Ureter (tissue), 1 donor: ENCODE measurements around the gene LTB4R. TPM values are rescaled to one million over a fixed set of nuclear protein-coding genes. Genes with fewer than 3 reads are reported as not detected.
A peak's percentile ranks its signal among the peaks of the same experiment; 100 is the strongest.
"Not testable (repeated sequence)": the region's sequence is repeated elsewhere in the genome, so short reads cannot be mapped to it uniquely, and the experiment has no call there.

Experiments used
- DNase-seq: peaks from one replicate; pipeline ENCODE4 v3.0.0-alpha.2; 2020; ENCODE audit warnings: low spot score
- total RNA-seq: library from RNA; stranded (reverse); gene quantifications from one replicate; pipeline ENCODE4 v1.2.4, GENCODE V29; 2023
- donor health status: DM: yes; HTN: yes; CAD: no.

The LTB4R gene
- total RNA-seq, 1 donor from 2014 or later = 9.6 TPM

DNA sequence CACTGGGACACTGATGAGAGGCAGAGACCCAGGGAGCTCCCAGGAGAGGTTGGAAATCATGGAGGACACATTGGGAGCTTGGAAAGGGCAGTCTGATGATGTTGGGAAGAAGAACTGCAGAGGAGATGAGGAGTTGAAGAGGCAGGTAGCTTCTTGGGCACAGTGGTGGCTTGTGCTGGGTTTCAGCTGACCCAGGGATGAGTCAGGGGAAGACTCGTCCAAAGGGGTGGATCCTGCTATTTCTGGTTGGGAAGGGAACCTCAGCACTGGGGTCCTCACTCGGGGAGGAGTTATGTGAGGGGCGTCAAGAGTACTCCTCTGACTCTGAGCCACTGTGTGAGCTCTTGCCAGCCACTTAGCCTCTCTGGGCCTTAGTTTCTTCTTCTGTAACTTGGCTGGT, 12.0 kb downstream of the LTB4R start:
- no peak for DNase-seq

DNA sequence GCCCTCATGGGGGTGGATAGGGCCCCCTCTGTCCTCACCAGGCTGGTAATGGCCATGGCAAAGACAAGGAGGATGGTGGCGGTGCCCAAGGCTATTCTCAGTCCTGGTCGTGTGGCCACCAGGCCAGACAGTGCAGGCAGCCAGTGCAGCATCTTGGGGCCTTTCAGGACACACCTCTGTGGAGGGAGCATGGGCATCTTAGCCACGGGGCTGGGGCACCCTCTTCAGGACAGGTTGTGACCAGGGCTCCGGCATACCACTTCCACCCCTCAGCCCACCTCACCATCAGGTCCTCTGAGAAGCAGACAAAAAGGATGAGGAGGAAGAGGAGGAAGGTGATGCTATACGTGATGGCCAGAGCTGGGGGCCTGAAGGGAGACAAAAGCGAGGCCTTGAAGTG, 12.7 kb downstream of the LTB4R start:
- DNase-seq = no peak

DNA sequence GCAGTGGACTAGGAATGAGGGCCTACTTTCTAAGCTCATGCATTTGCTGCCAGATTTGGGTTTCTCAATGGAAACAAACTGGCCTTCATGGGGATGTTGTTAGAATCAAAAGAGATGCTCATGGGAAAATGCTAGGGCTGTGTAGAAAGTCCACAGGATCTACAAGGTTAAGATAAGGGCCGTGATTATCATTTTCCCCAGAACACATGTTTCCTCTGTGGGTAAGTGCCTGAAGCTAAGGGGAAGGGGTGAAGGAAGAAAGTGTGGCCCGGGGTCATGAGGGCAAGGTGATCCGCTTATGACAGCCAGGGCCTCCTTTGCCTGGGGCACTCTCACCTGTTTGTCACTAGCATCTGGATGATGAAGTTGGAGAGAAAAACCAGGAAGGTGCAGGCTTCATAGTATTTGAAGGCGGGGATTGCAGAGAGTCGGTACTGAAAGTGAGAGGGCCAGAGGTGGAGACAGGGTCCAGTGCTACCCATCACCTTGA, 13.8 kb downstream of the LTB4R start:
- DNase-seq = no peak

DNA sequence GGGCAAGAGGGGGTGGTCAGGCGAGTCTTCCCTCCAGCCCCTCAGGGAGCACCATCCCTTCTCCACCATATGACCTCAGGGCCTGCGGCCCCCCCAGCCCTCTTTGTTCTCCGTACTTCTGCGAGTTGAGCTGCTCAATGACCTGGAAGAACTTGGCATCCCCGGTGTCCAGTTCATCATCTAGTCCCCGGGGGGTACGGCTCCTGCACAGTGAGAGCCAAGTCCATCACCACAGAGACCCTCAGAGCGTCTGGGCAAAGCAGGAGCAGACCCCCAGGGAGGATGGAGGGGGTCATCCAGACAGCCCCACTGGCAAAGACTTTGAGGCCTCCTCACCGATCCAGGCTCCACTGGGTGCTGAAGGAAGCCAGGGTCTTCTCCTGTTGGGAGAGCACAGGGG, 14.7 kb downstream of the LTB4R start:
- no peak for DNase-seq

DNA sequence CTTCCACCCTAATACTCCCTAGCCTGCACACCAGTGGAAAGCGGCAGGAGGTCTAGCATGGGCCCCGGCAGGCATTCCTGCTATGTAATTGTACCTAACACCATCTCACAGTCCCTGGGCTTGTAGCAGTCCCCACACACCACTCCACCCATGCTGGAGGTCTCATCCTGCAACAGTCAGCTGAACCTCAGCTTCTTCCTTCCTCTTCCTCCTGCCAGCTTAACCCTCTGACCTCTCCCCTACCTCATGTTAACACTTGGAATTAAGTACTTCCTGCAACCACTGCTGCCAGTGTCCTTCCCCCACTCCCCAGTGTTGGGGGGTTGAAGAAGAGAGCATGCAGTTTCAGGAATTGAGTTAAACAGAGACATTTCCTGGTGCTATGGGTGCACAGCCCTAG, 16.0 kb downstream of the LTB4R start:
- no peak for DNase-seq

DNA sequence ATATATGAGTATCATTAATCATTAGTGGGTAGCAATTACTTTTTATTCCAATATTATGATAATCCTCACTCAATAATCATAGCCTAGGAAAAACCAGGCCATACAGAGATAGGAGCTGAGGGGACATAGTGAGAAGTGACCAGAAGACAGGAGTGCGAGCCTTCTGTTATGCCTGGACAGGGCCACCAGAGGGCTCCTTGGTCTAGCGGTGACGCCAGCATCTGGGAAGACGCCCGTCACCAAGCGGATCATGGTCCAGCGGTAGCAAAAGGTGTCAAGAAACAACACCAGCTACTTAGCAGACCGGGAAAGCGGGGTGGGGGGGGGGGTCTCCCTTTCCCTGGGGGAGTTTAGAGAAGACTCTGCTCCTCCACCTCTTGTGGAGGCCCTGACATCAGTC, 16.6 kb downstream of the LTB4R start:
- DNase-seq = not testable (repeated sequence)

DNA sequence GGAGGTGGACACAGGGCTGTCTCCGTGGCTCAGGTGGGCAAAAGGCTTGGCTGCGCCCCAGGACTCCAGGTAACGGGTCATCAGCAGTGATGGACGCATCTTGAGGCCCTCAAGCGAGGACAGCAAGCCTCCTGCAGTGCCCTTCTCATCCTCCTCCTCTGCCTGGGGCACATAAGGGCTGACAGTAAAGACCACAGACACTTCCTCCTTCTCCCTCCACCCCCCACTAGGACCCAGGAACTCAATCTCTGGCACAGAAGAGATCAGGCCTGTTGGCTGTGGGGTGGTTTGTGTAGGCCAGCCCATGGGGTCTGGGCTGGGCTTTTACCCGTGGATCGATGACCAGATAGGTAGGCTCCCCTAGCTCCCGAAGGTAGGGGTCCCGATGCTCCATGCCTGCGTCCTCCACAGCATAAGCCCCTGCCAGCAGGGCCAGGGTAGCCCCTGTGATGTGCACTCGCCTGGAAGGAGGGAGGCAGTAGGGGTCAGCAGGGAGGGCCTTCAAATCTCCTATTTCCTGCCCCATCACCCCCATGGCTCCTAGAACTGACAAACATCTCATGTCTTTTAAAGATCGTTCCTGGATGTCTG, 17.9 kb downstream of the LTB4R start:
- no peak for DNase-seq

DNA sequence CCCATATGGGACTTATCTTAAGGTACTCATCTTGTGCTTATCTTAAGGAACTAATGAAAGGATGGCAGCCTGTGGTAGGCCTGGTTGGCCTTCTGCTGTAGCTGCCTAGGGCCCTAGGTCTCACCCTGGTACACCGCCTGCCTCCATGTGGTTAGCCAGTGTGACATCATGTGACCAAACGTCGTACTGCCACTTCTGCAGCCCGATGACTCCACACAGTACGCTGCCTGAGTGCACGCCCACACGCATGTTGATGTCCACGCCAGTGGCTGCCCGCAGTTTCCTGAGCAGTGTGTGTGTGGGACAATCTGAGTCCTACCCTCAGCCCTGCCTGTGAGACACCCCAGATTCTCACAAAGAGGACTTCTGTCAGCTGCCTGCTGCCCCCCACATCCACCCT, 18.4 kb downstream of the LTB4R start:
- no peak for DNase-seq

DNA sequence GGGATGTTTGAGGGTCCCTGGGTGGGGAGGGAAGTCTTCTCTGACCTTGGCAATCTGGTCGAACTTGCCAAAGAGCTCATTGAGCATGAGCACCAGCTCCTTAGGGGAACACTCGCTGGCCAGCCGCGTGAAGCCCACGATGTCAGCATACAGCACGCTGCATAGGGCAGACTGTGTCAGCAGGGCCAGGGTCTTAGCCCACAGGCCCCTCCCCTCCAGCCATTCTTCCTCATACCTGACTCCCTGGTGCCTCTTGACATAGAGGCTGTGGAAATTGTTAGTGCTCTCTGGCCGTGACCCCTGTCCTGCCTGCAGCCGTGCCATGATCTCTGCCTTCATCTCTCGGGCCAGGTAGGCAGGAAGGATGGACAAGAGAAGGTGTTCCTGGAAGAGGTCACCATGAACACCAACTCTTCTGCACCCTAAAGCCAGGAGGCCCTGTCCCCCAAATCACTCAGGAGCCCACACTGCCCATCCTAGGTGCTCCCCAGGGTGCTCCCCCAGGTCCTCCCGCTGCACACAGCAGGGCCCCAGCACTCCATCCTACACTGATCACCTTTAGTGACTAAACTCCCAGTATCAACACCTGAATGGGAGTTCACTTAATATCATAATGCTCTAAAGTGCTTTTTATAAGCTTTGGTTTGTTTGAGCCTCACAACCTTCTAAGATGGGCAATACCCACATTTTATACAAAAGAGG, 19.8 kb downstream of the LTB4R start:
- DNase-seq = no peak

DNA sequence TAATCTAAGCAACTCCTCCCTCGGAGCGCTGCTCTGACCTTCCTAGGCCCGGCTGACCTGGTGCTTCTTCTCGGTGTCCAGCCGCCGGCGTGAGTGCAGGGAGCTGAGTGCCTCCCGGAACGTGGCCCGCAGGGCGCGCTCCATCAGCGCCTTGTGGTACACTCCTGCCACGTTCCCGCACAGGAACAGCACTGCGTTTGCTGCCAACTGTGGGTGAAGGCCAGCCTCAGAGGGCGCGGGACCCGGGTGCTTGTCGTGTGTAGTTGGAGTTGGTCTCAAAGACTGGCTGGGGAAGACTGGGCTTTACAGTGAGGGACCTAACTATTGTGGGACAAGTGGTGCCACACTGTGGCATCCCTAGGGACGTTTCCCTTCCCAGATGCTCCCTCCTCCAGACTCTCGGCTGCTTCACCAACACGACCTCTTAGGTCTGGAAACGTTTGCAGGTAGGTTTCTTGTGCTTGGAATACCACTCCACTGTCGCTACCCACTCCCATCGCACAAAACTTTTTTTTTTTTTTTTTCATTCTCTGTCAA, 20.5 kb downstream of the LTB4R start:
- no peak for DNase-seq

DNA sequence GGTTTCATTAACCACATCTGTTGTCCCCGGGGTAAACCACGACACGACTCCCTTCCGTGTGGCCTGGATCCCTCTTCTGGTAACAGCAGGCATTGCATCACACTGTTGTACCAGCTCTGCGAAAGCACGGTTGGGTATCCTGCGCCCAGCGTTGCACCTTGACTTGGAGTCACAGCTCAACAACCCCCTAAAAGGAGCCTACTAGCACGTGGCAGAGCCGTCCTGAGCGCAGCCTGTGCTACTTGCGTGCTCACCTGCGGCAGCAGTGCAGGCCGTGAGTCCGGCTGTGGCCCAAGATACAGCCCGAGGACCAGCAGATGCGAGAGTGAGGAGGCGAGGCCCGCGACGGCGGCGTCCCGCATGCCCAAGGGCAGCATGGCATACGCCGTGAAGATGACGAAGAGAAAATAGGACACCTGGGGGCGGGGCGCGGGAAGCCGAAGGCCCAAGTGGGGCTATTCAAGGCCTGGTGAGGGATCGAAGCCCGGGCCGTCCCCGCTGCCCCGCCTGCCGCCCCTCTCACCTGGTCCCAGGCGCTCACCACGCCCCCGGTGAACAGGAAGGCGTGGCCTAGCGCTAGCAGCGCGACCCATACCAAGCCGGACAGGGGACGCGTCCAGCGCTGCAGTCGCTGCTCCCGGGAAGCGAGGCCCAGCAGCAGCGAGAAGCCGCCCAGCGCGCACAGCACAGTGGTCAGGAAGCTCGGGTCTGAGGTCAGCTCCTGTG, 21.1 kb downstream of the LTB4R start:
- DNase-seq = peak; percentile 85

DNA sequence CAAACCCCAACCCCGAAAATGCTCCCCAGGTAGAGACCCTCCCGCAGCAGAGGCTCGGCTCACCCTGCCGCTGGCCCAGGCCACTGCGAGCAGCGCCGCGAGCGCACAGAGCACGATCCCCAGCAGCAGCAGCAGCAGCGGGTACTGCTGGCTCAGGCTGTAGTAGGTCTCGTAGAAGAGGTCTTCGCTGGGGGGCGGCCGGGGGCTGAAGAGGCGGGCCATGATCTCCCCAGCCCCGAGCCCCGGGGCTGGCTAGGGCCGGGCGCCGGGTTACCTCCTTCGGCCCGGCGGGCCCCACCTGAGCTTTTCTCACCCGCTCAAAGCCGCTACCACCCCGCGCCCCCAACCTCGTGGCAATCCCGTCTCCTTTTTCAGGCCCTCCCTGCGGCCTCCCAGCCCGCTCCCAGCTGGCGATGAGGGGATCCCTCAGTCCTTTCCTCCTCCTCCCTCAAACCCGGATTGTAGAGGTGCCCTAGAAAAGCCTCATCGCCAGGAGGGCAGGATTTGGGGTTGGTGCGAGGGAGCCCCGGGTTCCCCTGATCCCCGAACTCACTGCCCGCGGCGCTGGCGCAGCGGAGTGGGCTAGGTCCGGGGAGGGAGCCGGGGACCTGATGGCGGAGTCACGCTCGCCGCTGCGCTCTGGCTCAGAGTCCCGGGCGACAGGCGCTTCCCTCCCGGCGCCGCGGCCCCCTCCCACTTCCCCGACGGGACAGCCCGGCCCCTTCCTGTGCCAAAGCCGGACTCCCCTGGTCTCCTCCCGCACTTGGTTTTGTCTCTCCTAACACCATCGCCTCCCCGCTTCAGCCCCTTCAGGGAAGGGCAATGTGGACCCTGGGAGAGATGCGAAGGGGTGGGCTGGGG, 23.4 kb downstream of the LTB4R start, which contains the start of gene ADCY4:
ADCY4 (minus strand) TSS at position 641 of the 861 bp plus-strand sequence; CDS start at position 222, 419 bp downstream.
- no peak for DNase-seq

DNA sequence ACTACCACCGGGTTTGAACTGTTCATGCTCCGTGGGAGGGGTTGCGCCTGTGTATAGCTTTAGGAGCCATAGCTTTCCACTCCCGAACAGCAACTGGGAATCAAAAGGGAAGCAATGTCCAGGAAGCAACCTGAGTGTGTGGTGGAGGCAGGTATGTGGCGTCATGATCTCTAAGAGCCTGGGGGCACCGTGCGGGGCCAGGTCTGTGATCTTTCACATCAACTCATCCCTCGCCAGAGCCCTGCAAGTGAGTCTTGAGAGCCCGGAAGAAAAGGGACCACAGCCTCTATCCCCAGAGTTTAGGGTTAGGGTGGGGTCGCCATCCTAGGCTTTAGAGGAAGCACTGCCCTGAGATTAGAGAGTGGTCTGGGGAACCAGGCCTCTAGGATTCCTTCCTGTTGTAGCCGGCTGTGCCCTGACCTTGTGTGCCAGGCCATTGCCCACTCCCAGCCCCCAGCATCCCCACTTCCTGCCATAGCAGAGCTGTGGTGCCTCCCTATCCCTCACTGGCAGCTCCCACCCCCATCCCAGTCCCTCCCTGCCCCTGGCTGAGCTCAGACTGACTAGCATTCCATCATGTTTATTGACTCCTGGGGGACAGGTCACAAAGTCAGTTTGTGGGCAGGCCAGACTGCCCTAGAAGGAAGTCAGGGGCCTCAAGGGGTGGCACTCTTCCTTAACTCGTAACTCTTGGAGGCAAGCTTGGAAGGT, 24.3 kb downstream of the LTB4R start:
- DNase-seq = no peak

DNA sequence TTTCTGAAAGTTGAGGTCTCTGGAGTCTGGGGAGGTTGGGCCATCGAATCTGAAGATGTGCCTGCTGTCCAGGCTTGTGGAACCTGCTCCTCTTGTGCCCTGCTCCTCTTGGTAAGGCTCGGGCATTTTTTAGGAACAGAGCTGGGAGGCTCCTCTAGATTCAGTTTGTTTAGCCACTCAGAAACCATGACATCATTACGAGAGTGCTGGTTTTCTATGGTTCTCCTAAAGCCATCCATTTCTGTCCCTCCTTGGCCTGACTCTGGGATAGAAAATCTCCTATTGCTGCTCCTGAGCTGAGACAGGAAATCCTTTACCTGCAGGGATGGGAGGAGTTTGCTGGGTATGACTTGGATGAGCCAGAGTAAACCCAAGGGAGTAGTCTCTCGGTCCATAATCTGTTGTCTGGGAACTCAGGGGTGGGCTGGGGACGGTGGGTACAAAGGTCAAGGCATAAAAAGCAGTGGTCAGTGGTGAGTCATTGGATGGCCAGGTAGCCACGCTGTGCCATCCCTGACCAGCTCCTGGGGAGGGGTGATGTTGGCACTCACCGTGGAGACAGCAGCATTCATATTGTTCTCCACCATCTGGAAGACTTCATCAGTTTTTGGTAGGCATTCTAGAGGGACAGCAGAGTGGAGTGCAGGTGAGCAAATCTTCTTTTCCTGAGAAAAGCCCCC, 26.0 kb downstream of the LTB4R start:
- DNase-seq = no peak

DNA sequence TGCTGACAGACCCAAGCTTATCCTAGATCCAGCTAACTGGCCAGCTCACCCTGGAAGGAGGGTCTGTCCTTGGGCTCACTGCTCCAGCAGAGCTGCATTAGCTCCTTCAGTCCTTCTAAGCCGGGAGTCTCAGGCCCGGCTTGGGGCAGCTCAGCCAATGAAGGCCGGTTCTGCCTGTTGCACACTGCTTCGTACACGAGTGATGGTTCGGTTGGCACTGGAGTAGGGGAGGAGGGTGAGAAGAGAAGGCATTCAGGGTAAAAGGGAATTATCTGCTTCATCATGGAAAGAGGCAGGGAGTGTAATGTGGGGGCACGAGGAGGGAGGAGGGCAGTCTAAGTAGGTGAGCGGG, 26.5 kb downstream of the LTB4R start:
- DNase-seq = no peak

DNA sequence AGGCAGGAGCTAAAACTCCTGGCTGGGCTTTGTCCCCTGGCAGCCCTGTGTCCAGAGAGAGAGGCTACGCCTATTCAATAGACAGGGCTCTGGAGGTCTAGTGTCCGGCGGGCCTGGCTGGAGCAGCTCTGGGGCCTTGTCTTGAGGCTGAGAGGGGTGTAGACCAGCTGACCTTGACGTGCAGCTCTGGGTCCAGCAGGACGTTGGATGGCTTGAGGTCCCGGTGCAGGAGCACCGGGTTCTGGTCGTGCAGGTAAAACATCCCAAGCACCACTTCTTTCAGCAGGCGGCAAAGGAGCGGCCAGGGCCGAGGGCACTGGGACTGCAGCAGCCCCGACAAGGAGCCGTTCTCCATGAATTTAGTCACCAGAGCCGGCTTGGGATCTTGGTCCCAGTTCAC, 27.5 kb downstream of the LTB4R start:
- DNase-seq = no peak

DNA sequence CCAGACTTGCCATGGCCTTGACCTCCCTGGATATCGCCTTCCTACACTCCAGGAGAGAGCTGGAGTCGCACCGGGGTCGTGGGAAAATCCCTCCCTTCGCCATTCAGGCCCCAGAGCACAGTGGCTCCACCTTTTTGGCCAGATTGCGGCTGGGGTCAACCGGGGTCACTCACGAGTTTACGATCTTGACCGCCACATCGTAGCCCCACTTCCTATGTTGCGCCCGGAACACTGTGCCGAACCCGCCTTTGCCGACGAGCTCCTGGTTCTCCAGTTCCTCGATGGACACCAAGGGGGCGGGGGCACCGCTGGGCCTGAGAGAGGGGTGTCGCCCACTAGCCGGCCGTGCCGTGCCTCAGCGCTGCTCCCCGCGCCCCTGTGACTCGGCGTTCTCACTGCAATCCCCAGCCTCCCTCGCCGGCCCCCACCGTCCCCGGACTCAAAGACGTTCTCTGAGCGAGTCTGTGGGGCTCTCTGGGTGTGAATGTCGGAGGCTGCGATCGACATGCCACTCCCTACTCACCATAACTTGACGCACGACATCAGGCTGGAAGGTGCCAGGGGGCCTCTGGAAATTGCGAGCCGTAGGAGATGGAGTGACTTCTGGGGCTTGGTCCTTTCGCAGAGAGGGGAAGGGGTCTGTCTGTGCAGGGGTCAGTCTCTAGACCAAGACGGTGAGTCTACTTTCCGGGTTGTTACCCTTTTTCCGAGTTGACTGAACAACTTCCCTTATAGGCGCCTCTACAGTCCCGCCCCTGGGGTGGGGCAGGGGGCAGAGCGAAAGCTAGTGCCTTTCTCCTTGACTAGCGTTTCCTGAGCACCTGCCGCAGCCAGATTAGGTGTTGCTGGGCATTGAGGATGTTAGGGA, 28.2 kb downstream of the LTB4R start, which contains the start of gene RIPK3:
RIPK3 (minus strand) TSS at position 708 of the 868 bp plus-strand sequence; CDS start at position 543, 165 bp downstream.
- peak; percentile 76 for DNase-seq

DNA sequence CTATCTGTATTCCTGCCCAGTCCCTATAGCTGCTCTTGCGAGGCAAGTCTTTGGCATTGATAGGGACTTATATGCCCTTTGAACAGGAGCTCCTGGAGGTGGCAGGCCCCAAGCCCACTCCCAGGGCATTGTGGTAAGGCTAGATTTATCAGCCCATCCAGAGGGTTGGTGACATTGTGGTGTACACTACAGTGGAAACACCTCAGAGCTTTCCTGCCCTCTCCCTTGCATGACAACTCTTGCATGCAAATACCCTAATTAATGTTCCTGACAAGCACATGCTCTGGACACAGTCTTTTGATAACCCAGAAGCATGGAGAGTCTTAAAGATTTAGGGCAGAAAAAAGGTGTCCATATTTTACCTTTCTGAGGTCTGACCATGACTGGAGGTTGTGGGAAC, 29.3 kb downstream of the LTB4R start:
- DNase-seq = no peak

DNA sequence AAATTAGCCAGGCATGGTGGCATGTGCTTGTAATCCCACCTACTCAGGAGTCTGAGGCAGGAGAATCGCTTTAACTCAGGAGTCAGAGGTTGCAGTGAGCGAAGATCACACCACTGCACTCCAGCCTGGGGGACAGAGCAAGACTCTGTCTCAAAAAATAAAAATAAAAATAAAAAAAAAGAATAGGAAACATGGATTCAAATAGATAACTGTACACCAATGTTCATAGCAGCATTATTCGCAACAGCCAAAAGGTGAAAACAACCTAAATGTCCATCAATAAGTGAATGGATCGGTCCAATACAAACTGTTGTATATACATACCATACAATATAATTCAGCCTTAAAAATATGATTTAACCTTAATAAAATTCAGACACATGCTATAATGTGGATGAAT, 31.6 kb downstream of the LTB4R start:
- no peak for DNase-seq
